CD4-positive, alpha-beta memory T cell (primary cell): ENCODE measurements around the gene MTHFR. TPM values are rescaled to one million over a fixed set of nuclear protein-coding genes. Genes with fewer than 3 reads are reported as not detected.

Experiments
- CTCF ChIA-PET: fragments of 350-600 bp; sonication (Branson Sonifier 250); formaldehyde crosslinking; loops from one replicate; lab custom pipeline; 2021; ENCODE audit warnings: inconsistent platforms; ENCODE audit not compliant: partially characterized antibody; lab: Charles Lee
- POLR2A ChIA-PET: fragments of 350-600 bp; sonication (Branson Sonifier 250); formaldehyde crosslinking; loops from one replicate; lab custom pipeline; 2021; ENCODE audit not compliant: partially characterized antibody; lab: Charles Lee
- DNase-seq, 5 donors: peaks; one replicate each; pipeline versions ENCODE4 v3.0.0 to v3.0.0-alpha.2; 2020 to 2022; ENCODE audit warnings: mixed read lengths in 1 of 5
- H3K27ac ChIP-seq: one replicate; pipeline ENCODE4 v1.7.0; 2013; ENCODE audit warnings: low read depth, low read length
- H3K27me3 ChIP-seq: 2 replicates; pipeline ENCODE4 v1.7.0; 2013; ENCODE audit warnings: mild to moderate bottlenecking, low read length, moderate library complexity; ENCODE audit not compliant: insufficient read depth
- H3K36me3 ChIP-seq: 2 replicates; pipeline ENCODE4 v1.7.0; 2013; ENCODE audit warnings: mild to moderate bottlenecking, low read length, moderate library complexity; ENCODE audit not compliant: insufficient read depth
- H3K4me1 ChIP-seq: 2 replicates; pipeline ENCODE4 v1.7.0; 2013; ENCODE audit warnings: mild to moderate bottlenecking, low read length, moderate library complexity; ENCODE audit not compliant: insufficient read depth
- H3K4me3 ChIP-seq, 2 donors: one replicate each; pipeline ENCODE4 v1.7.0; 2013; ENCODE audit warnings: low read length in 2 of 2, mild to moderate bottlenecking in 1 of 2
- H3K9me3 ChIP-seq, 2 donors: one replicate each; pipeline ENCODE4 v1.7.0; 2013; ENCODE audit warnings: low read length in 2 of 2, control low read depth in 1 of 2; ENCODE audit not compliant: control insufficient read depth in 1 of 2
- H3K27ac Mint-ChIP-seq, 7 donors: one replicate each; pipeline ENCODE4 v1.8.0; 2020 to 2021; ENCODE audit warnings: mixed read lengths in 7 of 7, mild to moderate bottlenecking in 6 of 7, inconsistent platforms in 3 of 7, moderate library complexity in 3 of 7
- H3K27me3 Mint-ChIP-seq, 2 donors: one replicate each; pipeline ENCODE4 v1.8.0; 2020 to 2021; ENCODE audit warnings: mixed read lengths in 2 of 2
- H3K36me3 Mint-ChIP-seq, 2 donors: one replicate each; pipeline ENCODE4 v1.8.0; 2020 to 2021; ENCODE audit warnings: mixed read lengths in 2 of 2, inconsistent platforms in 1 of 2, mild to moderate bottlenecking in 1 of 2
- H3K4me1 Mint-ChIP-seq, 4 donors: one replicate each; pipeline ENCODE4 v1.8.0; 2020 to 2021; ENCODE audit warnings: mixed read lengths in 4 of 4, mild to moderate bottlenecking in 1 of 4
- H3K4me3 Mint-ChIP-seq, 8 donors: one replicate each; pipeline ENCODE4 v1.8.0; 2020 to 2021; ENCODE audit warnings: mixed read lengths in 8 of 8, mild to moderate bottlenecking in 7 of 8, moderate library complexity in 6 of 8, inconsistent platforms in 3 of 8
- H3K9me3 Mint-ChIP-seq, 8 donors: one replicate each; pipeline ENCODE4 v1.8.0; 2020 to 2021; ENCODE audit warnings: mixed read lengths in 8 of 8, mild to moderate bottlenecking in 5 of 8, inconsistent platforms in 3 of 8, moderate library complexity in 1 of 8
- intact Hi-C: fragments of 100-400 bp; cut with micrococcal nuclease; formaldehyde crosslinking; loops from one replicate; pipeline ENCODE4 v1.15.1; 2023
- polyA plus RNA-seq, 2 donors: library from polyadenylated mRNA; unstranded; fragments of 300-500 nt; fragmentation: Illumina TruSeq; gene quantifications; one replicate each; pipeline ENCODE4 v1.2.3, GENCODE V29; 2021
- total RNA-seq, 2 experiments: library from RNA; stranded (reverse); gene quantifications; one replicate each; pipeline ENCODE4 v1.2.3, GENCODE V29; 2021

Gene MTHFR
- total RNA-seq (10 to 100 TPM; 52.7 to 54.2 TPM), polyA plus RNA-seq (1 to 10 TPM; 2.3 to 6.9 TPM)

DNA sequence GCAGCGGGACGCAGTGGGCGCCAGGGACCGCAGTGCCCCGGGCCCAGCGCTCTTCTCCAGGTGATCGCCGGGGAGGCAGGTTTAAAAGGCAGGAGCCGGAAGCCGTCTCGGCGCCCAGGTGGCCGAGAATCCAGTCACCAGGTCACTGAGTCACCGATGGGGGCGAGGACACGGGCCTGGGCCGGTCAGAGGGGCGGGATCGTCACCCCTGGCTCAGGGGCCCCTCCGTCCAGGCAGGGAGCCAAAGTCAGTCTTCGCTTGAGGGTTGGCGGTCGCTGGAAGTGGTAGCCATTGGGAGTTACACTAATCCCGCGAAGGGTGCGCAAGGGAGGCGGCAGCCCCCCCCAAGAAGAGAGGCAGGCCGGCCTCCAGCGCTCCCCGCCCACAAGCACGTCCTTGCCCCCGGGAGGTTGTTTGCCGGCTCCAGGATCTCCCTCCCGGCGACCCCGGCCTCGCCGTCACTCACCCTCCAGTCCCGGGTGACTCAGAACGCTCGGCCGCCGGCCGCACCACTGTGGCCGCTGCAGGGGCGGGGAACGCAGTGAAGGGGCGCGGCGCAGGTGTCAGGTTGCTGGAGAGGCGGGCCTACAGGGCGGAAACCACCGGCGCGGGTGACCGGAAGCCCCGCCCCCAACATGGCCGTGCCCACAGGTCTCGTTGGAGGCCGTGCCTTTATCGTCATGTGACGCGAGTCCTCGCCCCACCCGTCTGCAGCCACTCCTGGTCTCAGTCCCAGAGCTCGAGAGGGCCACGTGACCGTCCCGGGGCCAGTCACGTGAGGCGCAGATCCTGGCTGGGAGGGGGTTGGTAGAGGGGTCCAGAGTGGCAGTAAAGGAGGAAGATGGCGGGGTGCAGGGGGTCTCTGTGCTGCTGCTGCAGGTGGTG lies at the start of gene MTHFR, which contains the start of gene CLCN6:
MTHFR (minus strand) TSS at position 543 of the 885 bp plus-strand sequence. CDS start 2,848 bp downstream, outside the sequence.
CLCN6 (plus strand) TSS at position 770 of the 885 bp plus-strand sequence; CDS start at position 842, 72 bp downstream.
- no peaks in the 10 kb centered on the region for H3K27me3 Mint-ChIP-seq
- ChIA-PET POLR2A (interaction anchor here (0.8 to 3.3 kb wide), 15 partner anchors 8 to 814 kb away, joined by 3 to 80 read pairs (median 5); partner anchors contain the start of genes AGTRAP and EXOSC10), CTCF (interaction anchor here (1.0 to 1.8 kb wide), 3 partner anchors 18 to 155 kb away, joined by 4 to 7 read pairs (median 5); no protein-coding TSS in a partner anchor)
- H3K4me1 ChIP-seq: peaks cover 55% of the 10 kb centered on the region
- DNase-seq: peak; percentile 97 to 99 (median 98)
- H3K4me3 ChIP-seq: peak within 1 kb of the TSS; percentile 37 to 86
- no peaks in the 10 kb centered on the region for H3K27me3 ChIP-seq
- H3K4me3 Mint-ChIP-seq: peak within 1 kb of the TSS; percentile 96 to 100 (median 98)
- intact Hi-C loops: loop anchor here (1.0 to 10.0 kb wide), 7 partner anchors 21 to 1293 kb away; partner anchors contain the start of genes AGTRAP, MAD2L2, MFN2 and MTOR
- H3K36me3 ChIP-seq: peaks cover 8% of the 10 kb centered on the region
- H3K4me1 Mint-ChIP-seq: peaks cover 35 to 76% (median 58%) of the 10 kb centered on the region in 4 donors
- peaks cover 6 to 31% of the 10 kb centered on the region in 2 donors for H3K36me3 Mint-ChIP-seq
- peaks cover 0 to 1% (median 0%) of the 10 kb centered on the region in 8 donors for H3K9me3 Mint-ChIP-seq
- peak within 1 kb of the TSS; percentile 73 for H3K27ac ChIP-seq
- H3K27ac Mint-ChIP-seq: peak within 1 kb of the TSS; percentile 92 to 100 (median 99)
- no peaks in the 10 kb centered on the region for H3K9me3 ChIP-seq

DNA sequence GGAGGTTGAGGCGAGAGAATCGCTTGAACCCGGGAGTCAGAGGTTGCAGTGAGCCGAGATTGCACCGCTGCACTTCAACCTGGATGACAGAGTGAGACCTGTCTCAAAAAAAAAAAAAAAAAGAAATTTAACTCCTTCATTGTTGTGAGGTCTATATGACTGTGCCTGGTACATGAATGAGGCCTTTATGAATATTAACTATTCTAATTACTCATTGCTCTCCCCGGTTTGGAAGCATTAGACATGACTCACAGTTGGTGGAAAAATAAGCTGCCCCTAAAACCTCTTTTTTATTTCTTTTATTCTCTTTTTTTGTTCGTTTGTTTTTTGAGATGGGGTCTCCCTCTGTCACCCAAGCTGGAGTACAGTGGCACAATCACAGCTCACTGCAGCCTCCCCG lies 49.7 kb upstream of the MTHFR start:
- POLR2A ChIA-PET: no interaction called here
- no peak overlapping the region for H3K4me3 Mint-ChIP-seq
- peaks cover 0 to 5% (median 2%) of the 10 kb centered on the region in 4 donors for H3K4me1 Mint-ChIP-seq

GRCh38 chr1:11854519-11854918 lies 48.8 kb upstream of the MTHFR start:
- no peaks in the 10 kb centered on the region for H3K9me3 ChIP-seq
- Mint-ChIP-seq H3K4me1 (peaks cover 0 to 5% (median 2%) of the 10 kb centered on the region in 4 donors), H3K27me3 (peaks cover 27 to 29% of the 10 kb centered on the region in 2 donors), H3K4me3 (no peak overlapping the region), H3K27ac (no peak overlapping the region), H3K36me3 (no peaks in the 10 kb centered on the region), H3K9me3 (peaks cover 0 to 1% (median 0%) of the 10 kb centered on the region in 8 donors)
- H3K4me1 ChIP-seq: no peaks in the 10 kb centered on the region
- H3K27ac ChIP-seq: no peak overlapping the region
- no peak overlapping the region for H3K4me3 ChIP-seq
- H3K27me3 ChIP-seq: peaks cover 2% of the 10 kb centered on the region
- ChIA-PET POLR2A (no interaction called here), CTCF (no interaction called here)
- no peak for DNase-seq
- no peaks in the 10 kb centered on the region for H3K36me3 ChIP-seq
- intact Hi-C loops: no loop called here

More for the DNA sequence above, 49.7 kb upstream of the MTHFR start:
- Histone ChIP-seq H3K4me3 (no peak overlapping the region), H3K27ac (no peak overlapping the region), H3K9me3 (no peaks in the 10 kb centered on the region), H3K27me3 (peaks cover 8% of the 10 kb centered on the region), H3K36me3 (no peaks in the 10 kb centered on the region), H3K4me1 (no peaks in the 10 kb centered on the region)
- no peak overlapping the region for H3K27ac Mint-ChIP-seq
- DNase-seq: no peak
- peaks cover 34 to 38% of the 10 kb centered on the region in 2 donors for H3K27me3 Mint-ChIP-seq
- CTCF ChIA-PET: interaction anchor here (1.1 kb wide), 1 partner anchor 37 kb away, joined by 5 read pairs; no protein-coding TSS in a partner anchor
- no peaks in the 10 kb centered on the region for H3K36me3 Mint-ChIP-seq
- intact Hi-C loops: no loop called here
- H3K9me3 Mint-ChIP-seq: peaks cover 0 to 4% (median 0%) of the 10 kb centered on the region in 8 donors

GRCh38 chr1:11851180-11851579 lies 45.4 kb upstream of the MTHFR start:
- no peak overlapping the region for H3K27ac Mint-ChIP-seq
- H3K27me3 Mint-ChIP-seq: peaks cover 8 to 22% of the 10 kb centered on the region in 2 donors
- Histone ChIP-seq H3K27ac (no peak overlapping the region), H3K4me1 (no peaks in the 10 kb centered on the region), H3K4me3 (no peak overlapping the region), H3K36me3 (no peaks in the 10 kb centered on the region), H3K27me3 (no peaks in the 10 kb centered on the region), H3K9me3 (no peaks in the 10 kb centered on the region)
- CTCF ChIA-PET: no interaction called here
- no peak for DNase-seq
- H3K4me3 Mint-ChIP-seq: no peak overlapping the region
- POLR2A ChIA-PET: no interaction called here
- H3K9me3 Mint-ChIP-seq: peaks cover 0 to 1% (median 0%) of the 10 kb centered on the region in 8 donors
- no peaks in the 10 kb centered on the region for H3K36me3 Mint-ChIP-seq
- H3K4me1 Mint-ChIP-seq: no peaks in the 10 kb centered on the region
- intact Hi-C loops: no loop called here

- no peak overlapping the region for H3K4me3 ChIP-seq
- Mint-ChIP-seq H3K36me3 (peaks cover 3 to 4% of the 10 kb centered on the region in 2 donors), H3K27me3 (peaks cover 5 to 22% of the 10 kb centered on the region in 2 donors), H3K4me3 (no peak overlapping the region), H3K27ac (no peak overlapping the region), H3K9me3 (peaks cover 0 to 1% (median 0%) of the 10 kb centered on the region in 8 donors), H3K4me1 (peaks cover 0 to 5% (median 1%) of the 10 kb centered on the region in 4 donors)
- no peaks in the 10 kb centered on the region for H3K9me3 ChIP-seq
- ChIA-PET CTCF (no interaction called here), POLR2A (no interaction called here)
- H3K27ac ChIP-seq: no peak overlapping the region
- no peaks in the 10 kb centered on the region for H3K36me3 ChIP-seq
- DNase-seq: no peak
- intact Hi-C loops: no loop called here
- H3K4me1 ChIP-seq: no peaks in the 10 kb centered on the region
- H3K27me3 ChIP-seq: no peaks in the 10 kb centered on the region
These were observed 44.4 kb upstream of the MTHFR start for GRCh38 chr1:11850156-11850555.

DNA sequence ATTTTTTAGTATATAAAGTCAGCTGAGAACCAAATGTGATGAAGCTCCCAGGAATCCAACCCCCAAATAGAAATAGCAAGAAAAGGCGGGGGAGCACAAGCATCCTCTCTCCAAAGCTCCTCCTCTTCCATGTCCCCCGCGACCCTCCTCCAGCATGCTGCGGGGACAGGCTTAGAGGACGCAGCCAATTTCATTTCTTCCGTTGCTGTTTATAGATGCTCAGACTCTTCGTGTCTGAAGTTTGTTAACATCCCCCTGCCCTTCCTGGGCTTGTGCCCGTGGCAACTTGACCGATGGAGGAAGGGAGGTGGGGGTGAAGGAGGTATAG lies 42.6 kb upstream of the MTHFR start:
- Mint-ChIP-seq H3K27me3 (peaks cover 5 to 13% of the 10 kb centered on the region in 2 donors), H3K27ac (peak overlapping the region in 1 of 7 donors; percentile 36), H3K4me1 (peaks cover 0 to 7% (median 1%) of the 10 kb centered on the region in 4 donors), H3K36me3 (peaks cover 12% of the 10 kb centered on the region in 2 donors), H3K9me3 (no peaks in the 10 kb centered on the region), H3K4me3 (no peak overlapping the region)
- H3K4me3 ChIP-seq: no peak overlapping the region
- H3K4me1 ChIP-seq: no peaks in the 10 kb centered on the region
- no peaks in the 10 kb centered on the region for H3K9me3 ChIP-seq
- ChIA-PET POLR2A (interaction anchor here (1.4 to 1.6 kb wide), 2 partner anchors 10 to 60 kb away, joined by 3 to 6 read pairs; no protein-coding TSS in a partner anchor), CTCF (interaction anchor here (1.4 kb wide), 1 partner anchor 15 kb away, joined by 6 read pairs; no protein-coding TSS in a partner anchor)
- no peak overlapping the region for H3K27ac ChIP-seq
- DNase-seq: no peak
- intact Hi-C loops: no loop called here
- no peaks in the 10 kb centered on the region for H3K36me3 ChIP-seq
- H3K27me3 ChIP-seq: no peaks in the 10 kb centered on the region
